Cerebellar nuclear complex (tissue), 1 donor: ENCODE results near the gene PRR30.

ENCODE experiments used
- DNase-seq, 2 experiments: peaks; one replicate each; lab custom pipeline; 2025; lab: John Stamatoyannopoulos, UW

Gene PRR30

GRCh38 chr2:27097341-27097740 lies 41.9 kb downstream of the PRR30 start:
- DNase-seq: no peak

GRCh38 chr2:27096748-27097297 lies 42.4 kb downstream of the PRR30 start:
- no peak for DNase-seq

GRCh38 chr2:27095745-27096651 lies 43.2 kb downstream of the PRR30 start:
- DNase-seq: peak; percentile 12 to 34

- DNase-seq: no peak
These were observed 43.8 kb downstream of the PRR30 start for GRCh38 chr2:27095427-27095744.

- DNase-seq: no peak
These were observed 44.7 kb downstream of the PRR30 start for GRCh38 chr2:27094353-27094984.

- no peak for DNase-seq
These were observed 45.5 kb downstream of the PRR30 start for GRCh38 chr2:27093430-27094352.

- no peak for DNase-seq
These were observed 46.3 kb downstream of the PRR30 start for GRCh38 chr2:27092696-27093429.

- DNase-seq: no peak
These were observed 47.2 kb downstream of the PRR30 start for GRCh38 chr2:27091746-27092695.

- no peak for DNase-seq
These were observed 49.9 kb downstream of the PRR30 start for GRCh38 chr2:27089111-27089954.

- no peak for DNase-seq
These were observed 50.6 kb downstream of the PRR30 start for GRCh38 chr2:27088634-27089033.

GRCh38 chr2:27087823-27088410 lies 51.3 kb downstream of the PRR30 start:
- DNase-seq: no peak
